Stimulated activated naive CD4-positive, alpha-beta T cell treated with Interleukin-2 at 50 U/mL for 16 hours (primary cell): ENCODE measurements around the gene KCNH1.

Source experiments
- DNase-seq: peaks from one replicate; lab custom pipeline; 2025; lab: John Stamatoyannopoulos, UW

KCNH1 gene

DNA sequence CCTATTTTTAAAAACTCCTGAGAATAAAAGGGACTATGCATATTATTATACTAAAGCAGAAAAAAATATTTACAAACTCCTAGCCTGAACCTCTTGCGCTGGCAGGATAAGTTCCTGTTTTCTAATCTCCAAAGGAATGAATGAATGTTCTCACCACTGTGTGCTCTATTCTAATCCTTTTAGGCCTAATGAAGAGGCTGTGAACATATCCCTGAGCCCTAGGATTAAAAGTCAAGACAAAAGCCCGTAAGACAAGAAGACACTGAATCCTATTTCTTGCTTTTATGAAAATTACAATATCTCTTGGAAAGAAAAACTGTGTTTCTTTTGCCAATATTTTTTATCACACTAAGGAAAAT, 487.7 kb downstream of the KCNH1 start:
- no peak for DNase-seq

- no peak for DNase-seq
These were observed 488.2 kb downstream of the KCNH1 start for GRCh38 chr1:210645582-210646257.

DNA sequence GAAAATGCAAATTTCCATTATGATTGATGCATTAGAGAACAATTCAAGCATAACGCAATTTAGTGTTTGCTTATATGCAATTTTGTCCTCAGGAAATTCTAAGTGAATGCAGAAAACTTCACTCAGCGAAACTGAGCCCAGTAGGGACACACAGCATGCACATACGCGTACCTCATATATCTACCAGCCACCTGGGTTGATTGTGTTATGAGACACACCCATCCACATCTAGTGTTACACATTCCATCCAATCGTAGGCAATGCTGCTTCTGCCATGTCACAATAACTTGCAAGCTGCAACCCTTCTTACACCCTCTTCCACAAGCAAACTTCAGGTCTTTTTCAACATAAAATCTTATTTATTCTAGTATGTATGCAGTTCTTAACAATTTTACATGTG, 492.4 kb downstream of the KCNH1 start:
- DNase-seq = no peak

DNA sequence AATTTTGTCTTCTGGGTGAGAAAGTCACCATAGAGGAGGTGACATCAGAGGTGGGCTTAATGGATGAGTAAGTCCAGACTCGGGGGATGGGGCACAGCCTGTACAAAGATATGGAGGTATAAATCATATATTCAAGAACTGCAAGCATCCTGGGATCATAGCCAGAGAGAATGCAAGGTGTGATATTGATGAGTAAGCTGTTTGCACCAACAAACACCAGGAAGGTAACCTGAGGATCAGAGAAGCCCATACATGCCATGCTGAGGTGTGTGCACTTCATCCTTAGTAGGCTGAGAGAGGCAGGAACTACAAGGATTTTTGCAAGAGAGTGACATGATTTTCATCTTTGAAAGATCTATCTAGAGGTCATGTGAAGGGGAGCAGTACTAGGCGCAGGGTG, 498.8 kb downstream of the KCNH1 start:
- DNase-seq = no peak

GRCh38 chr1:210633636-210634035, 500.3 kb downstream of the KCNH1 start:
- no peak for DNase-seq

DNA sequence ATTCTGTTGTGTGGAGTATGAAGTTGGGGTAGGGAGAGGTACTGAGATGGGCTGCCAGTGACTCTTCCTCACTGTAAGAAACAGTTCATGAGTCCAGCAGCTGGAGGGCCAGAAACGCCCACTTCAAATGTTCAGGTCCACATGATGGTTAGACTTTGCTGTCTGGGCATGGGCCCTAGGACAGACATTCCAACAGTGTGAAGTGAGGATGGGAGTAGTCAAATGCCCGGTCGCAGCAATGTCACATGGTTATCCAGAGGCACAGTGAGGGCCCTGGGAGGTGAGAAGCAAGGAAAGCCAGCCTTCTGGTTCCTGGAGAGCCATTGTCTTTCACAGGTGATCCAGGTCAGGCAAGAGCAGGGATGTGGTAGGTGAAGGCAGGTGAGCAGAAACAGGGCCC, 500.8 kb downstream of the KCNH1 start:
- DNase-seq = no peak

- DNase-seq = no peak
These were observed 502.5 kb downstream of the KCNH1 start for GRCh38 chr1:210631399-210631798.

- no peak for DNase-seq
These were observed 504.7 kb downstream of the KCNH1 start for GRCh38 chr1:210629276-210629675.

GRCh38 chr1:210627755-210628154, 506.2 kb downstream of the KCNH1 start:
- DNase-seq = no peak
